ENCODE measurements around the gene DND1.

GRCh38 chr5:140673187-140673976 is at the start of gene DND1:
- TF ChIP-seq CTCF (IDR thresholded peaks at IDR 0.05 in 8 of 11, conservative IDR thresholded peaks at IDR 0.05 in 3 of 11) (no peak), POLR2AphosphoS5 (IDR thresholded peaks at IDR 0.05) (peak in 2 of 3 donors; percentile 6 to 72)
